ENCODE data around the gene ESRRG. TPM values are rescaled to one million over a fixed set of nuclear protein-coding genes. Genes with fewer than 3 reads are reported as not detected.

ESRRG gene
- total and polyA plus RNA-seq, 2 experiments from 2014 or later = 1.2 to 1.7 TPM

GRCh38 chr1:216599851-216600250 is 123.4 kb downstream of the ESRRG start:
- no peaks in the 10 kb centered on the region for H4K20me1 ChIP-seq (replicated peaks; ENCODE audit: insufficient read depth)
- no peaks in the 10 kb centered on the region for H3K79me2 ChIP-seq (replicated peaks; ENCODE audit: insufficient read depth)
- peak overlapping the region; percentile 53 for H3K4me3 ChIP-seq
- H3K4me3 Mint-ChIP-seq = peak overlapping the region; percentile 85; the same call in 2 of the 3 replicates
- no peaks in the 10 kb centered on the region for H3F3A ChIP-seq (replicated peaks; ENCODE audit: low read depth)
- ATAC-seq (no peak), DNase-seq (ENCODE audit: low spot score) (no peak)
- no peaks in the 10 kb centered on the region for H3K9me2 ChIP-seq (ENCODE audit: insufficient read depth)
- H3K4me1 Mint-ChIP-seq = peaks cover 45% of the 10 kb centered on the region
- H3K27me3 Mint-ChIP-seq (ENCODE audit: insufficient read depth, low read depth, poor library complexity) = peaks cover 2% of the 10 kb centered on the region
- H2AFZ ChIP-seq = no peak overlapping the region
- no peaks in the 10 kb centered on the region for H3K36me3 Mint-ChIP-seq (ENCODE audit: low read depth)
- H3K4me2 ChIP-seq = peak overlapping the region; percentile 68
- H3K27me3 ChIP-seq (ENCODE audit: insufficient read depth) = peaks cover 9% of the 10 kb centered on the region; the same call in 1 of the 2 replicates
- peaks cover 20% of the 10 kb centered on the region for H3K4me1 ChIP-seq (ENCODE audit: insufficient read depth)
- no peaks in the 10 kb centered on the region for H3K9me3 Mint-ChIP-seq
- H3K36me3 ChIP-seq (ENCODE audit: insufficient read depth) = no peaks in the 10 kb centered on the region
- H3K27ac ChIP-seq (ENCODE audit: low read depth) = no peak overlapping the region
- peak overlapping the region; percentile 33; the same call in 1 of the 2 replicates for H3K27ac Mint-ChIP-seq
- TF ChIP-seq ZNF331 (CRISPR knock-in tag; IDR thresholded peaks at IDR 0.05; ENCODE audit: low read depth) (no peak), ETS1 (IDR thresholded peaks at IDR 0.05) (no peak), ZNF114 (CRISPR knock-in tag; IDR thresholded peaks at IDR 0.05) (no peak), EZH2 (IDR thresholded peaks at IDR 0.05; ENCODE audit: low read depth, unreplicated experiment) (no peak), ZNF462 (CRISPR knock-in tag; IDR thresholded peaks at IDR 0.05) (no peak), EZH2phosphoT487 (IDR thresholded peaks at IDR 0.05; ENCODE audit: unreplicated experiment) (no peak), CREB1 (CRISPR knock-in tag; IDR thresholded peaks at IDR 0.05; ENCODE audit: low read depth) (no peak)

Measured in GM23338 (cell line).